Measurements from ENCODE around the gene FNDC3B.

- TF ChIP-seq EZH2 (IDR thresholded peaks at IDR 0.05; ENCODE audit: low read length, unreplicated experiment) (no peak), CTCF (conservative IDR thresholded peaks at IDR 0.05; ENCODE audit: low read depth, low read length) (no peak)
These were observed 140.5 kb downstream of the FNDC3B start for GRCh38 chr3:172179680-172180399.
